GM19035 (cell line): ENCODE measurements around the gene PTPRM.

Source experiments
- ATAC-seq: cut with Tn5 transposase; IDR thresholded peaks from one replicate; pipeline ENCODE4 v1.9.1; 2021; ENCODE audit not compliant: unreplicated experiment

PTPRM gene

DNA sequence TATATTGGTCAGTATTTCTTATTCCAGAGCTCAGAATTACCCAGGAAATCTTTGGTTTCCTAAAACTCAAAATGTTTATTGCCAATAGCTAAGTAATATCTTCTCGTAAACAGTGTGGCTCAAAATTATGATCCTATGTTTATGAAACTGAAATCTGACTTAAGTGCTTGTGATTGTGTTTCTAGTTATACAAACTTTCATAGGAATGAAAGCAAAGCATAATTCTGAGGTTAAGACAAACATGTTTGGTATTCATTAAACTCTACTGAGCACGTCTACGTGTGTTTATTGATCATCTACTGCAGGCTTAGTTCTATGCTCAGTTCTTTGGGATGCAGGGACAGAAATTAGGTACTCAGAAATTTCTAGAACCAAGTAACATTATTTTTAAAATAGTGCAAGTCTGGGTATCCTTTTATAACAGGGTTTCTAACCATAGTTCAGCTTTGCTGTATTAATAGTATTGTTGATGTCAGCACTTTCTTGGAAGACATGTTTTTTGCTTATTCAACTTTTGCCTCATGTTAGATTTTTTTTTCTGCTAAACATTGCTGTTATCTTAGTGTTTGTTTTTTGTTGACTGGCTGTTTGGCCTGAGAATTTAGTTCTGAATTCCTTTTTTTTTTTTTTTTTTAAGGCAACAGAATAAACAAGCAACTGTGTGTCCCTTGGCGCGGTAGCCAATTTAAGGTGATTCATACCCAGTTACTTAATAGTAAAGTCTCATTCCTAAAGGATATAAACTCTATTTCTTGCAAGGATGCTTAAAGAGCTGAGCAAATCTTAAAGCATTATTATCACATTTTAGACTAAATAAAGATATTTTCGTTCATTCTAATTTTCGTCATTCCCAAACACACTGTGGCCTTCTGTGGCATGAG lies 31.3 kb downstream of the PTPRM start:
- no peak for ATAC-seq

DNA sequence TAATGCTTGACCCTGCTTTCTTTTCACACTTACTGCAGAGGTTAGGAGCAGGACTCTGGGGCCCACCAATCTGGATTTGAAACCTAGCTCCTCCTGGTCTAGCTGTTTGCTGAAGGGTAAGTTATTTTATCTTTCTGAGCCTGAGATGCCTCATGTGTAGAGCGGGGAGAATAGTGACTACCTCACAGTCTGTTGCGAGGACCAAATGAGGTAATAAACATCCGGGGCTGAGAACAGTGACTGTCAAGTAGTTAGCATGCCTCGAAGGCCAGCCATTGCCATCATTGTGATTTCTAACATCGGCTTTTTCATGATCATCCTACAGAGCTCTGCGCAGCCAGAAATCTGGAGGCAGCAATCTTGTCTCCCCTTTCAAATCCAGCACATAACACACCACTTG lies 32.9 kb downstream of the PTPRM start:
- ATAC-seq: no peak

DNA sequence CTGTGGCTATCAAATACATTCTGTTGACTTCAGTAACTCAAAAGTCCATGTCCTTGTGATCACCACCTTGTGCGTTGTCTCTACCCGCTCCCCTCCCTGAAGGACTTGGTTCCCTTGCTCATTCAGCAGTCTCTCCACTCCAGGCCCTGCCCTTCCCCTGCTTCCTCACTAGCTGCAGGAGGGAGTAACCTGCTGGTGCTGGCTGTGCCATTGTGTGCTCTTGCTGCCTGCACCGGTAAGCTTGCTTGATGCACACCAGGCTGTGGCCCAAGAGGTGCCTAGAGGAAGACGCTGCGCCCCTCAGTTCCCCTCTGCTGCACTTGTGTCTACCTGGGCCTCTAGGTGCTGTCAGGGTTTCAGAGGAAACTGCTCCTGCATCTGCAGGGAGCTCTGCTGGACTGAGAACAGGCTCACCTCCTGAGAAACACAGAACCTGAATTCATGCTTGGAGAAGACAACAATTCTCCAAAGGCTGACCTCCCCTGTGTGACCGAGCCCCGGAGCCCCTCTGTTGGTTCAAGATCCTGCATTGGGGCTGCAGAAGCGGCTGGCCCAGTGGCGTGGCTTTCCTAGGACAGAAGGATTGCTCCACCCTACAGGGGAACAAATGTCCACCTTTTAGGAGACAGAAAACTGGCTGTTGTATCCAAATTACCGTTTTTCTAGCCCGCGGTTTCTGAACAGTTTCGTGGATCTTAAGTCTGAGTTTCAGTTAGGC lies 33.6 kb downstream of the PTPRM start:
- no peak for ATAC-seq

DNA sequence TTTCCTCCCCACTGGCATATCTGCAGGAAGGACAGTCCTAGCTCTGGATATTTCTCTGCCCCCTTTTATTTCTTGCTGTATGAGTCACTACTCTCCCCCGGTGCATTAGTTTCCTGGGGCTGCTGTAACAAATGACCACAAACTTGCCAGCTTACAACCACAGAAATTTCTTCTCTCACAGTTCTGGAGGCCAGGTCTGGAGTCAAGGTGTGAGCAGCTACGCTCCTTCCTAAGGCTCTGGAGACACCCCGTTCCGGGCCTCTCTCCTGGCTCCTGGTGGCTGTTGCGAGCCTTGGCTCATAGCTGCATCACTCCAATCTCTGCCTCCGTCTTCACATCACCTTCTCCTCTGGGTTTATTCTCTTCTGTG lies 34.1 kb downstream of the PTPRM start:
- ATAC-seq: no peak

DNA sequence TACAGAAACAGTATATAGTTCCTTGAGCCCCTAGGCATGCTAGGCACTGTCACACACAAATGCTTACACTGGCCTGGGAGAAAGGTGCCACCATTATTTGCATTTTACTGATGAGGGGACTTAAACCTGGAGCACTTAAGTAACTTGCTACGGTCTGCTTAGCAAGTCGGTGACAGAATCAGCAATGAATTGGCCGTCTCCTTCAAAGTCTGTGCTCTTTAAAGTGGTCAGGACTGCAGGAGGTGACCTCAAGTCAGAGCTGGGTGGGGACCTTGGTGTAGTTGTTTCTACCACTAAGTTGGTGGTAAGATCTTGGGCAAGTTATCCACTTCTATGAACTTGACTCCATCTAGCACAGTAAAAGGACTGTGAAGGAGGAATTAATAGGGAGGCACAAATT lies 34.8 kb downstream of the PTPRM start:
- ATAC-seq: no peak

DNA sequence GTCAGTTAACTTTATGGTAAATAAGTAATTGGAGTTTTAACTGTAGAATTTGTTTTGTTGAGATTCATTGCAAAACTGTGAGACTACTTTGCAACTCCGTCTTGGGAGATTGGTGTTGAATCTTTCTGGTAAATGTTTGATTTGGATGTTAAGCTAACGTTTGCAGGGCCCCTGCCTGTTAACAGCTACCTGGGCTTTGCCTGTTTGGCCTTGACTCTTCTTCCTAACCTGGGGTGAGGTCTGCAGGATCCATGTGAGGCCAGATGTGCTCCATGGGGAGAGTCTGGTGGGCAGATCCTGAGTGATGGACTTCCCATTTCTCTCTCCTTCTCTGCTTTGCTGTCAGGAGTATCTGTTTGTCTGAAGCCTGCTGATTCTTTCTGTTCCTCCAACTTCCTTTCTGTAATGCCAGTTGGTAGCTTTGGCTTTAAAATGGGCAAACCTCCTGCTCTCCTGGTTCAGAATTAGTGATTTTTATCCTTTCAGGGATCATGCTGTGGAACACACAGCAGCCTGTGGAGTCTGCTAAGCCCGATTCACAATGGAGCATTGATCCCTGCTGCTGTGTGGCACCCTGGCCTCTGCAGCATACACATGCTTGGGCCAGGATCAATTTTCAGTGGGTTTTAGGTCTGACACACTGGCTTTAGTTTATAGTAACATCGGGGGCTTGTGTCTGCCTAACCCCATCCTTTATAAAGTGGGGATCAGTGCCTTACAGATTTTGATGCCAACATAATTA lies 36.3 kb downstream of the PTPRM start:
- ATAC-seq: no peak

DNA sequence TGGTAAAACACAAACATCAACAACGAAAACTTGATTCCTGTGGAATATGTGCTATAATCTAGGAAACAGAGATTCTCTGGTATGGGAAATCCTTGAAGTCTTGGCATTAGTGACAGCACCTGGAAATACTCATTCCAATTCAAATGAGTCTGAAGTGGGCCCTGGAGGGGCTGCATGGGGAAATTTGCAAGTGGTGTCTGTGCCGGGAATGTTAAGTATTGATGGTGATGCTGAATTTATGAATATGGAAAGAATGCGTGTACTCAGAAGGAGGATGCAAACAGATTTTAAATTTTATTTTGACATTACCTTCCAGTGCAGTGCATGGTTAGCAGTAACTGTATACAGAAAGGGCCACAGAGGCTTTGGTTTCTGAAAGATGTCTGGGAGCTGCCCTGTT lies 37.2 kb downstream of the PTPRM start:
- ATAC-seq: no peak

DNA sequence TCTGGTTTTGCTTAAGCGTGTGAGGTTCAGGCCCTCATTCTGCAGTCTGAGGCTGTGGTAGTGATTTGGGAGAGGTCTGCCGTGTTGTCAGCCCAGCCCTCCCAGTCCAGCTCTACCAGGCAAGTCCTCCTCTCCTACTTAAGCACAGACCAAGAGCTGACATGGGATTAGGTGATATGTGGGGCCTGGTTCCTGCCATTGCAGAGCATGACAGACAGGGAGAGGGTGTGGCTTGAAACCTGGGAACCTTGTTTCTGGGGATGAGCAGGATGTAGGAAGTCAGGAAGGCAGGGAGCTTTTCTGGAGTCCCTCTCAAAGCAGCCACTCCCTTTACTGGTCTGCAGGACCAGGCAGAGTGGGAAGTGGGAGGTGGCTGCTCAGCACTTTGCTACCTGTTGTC lies 38.6 kb downstream of the PTPRM start:
- no peak for ATAC-seq

DNA sequence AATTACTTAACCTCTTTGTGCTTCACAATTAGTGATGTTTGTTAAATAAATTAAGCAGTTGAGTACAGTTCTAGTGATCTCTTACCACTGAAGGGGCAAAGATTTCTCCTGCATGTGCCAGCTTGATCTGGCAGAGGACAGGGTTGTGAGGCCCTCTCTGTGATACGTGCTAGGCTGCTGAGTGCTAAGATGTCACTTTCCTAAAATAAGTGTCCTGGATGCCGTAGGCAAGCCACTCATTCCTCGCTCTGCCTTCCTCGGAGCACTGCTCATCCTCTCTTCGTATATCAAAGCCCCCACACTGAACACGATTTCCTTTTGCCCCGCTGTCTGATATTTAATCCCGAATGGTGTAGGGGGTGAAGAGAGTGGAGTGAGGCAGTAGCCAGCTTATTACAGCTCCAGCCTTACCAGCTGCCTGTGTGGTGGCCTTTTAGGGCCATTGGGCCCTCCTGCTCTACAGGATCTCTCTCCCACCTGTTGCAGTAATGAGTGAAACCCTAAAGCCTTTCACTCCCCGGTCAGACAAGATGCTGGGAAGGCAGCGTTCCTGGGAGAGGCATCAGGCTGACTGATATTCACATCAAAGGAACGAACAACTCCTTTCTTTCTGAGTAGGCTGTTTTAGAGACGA lies 40.5 kb downstream of the PTPRM start:
- ATAC-seq: no peak

DNA sequence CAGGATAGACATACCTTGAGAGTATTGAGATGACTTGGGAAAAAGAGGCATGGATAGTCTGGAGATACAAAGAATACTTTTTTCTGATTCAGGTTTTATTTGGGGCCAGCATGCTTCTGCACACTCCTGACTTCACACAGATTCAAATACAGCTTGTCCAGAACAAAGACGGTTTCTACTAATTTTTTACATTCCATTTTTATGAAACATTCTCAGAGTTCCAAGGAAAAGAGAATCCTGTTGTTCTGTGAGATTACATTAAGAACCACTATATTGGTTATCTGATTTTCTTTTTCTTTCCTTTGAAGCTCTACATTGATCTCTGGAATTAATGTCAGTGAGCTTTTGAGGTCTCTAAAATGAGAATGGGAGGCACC lies 41.0 kb downstream of the PTPRM start:
- no peak for ATAC-seq

DNA sequence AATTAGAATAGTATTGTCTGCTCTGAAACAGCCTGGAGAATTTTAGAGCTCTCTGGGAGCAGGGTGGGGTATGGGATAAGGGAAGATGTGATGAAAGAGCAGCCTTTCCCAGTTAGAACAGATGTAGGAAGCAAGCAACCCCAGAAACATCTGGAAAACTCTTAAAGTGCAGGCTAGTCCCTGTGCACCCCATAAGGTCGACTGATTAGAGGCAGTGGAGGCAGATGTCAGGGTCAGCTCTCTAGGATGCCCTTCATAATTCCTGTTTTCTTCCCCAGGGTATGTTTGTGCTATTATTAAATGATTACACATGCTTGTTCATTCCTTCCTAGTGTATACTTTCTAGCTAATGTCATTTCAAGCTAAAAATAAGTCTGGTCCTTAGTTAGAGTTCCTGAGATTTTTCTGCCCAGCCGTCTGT lies 41.7 kb downstream of the PTPRM start:
- ATAC-seq: no peak

DNA sequence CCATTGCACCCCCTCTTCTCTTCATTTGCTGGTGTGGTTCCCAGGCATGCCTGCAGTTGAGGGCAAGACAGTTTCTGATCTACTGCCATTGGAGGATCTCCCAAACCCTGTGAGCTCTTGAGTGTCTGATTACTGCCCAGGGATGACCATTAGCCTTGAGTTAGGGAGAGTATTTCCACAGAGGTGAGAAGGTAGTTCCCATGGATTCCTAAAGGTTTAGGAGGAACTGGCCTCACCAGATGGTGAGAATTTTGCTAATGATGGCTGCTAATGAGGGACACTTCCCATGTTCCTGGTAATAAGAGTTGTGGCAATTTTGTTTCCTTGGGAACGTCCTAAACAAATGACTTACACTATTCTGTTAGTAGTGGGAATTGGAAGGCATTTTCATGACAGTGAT lies 42.5 kb downstream of the PTPRM start:
- ATAC-seq: no peak

DNA sequence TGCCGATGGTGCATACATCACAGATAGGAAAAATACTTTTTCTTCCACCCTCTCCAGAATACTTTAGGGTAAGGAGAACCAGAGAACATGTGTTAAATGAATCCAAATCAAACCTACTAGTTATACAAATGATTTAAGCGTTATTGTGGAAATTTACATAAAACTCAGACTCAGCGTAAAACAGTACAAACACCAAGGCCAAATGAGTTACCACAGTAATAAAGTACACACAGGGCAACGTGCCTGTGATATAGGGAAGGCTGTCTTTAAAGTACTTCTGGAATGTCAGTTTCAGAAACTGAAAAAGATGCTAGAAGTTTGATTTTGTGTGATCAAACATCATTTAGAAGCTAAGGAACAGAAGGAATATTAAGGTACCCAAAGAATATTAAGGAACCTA lies 46.9 kb downstream of the PTPRM start:
- no peak for ATAC-seq

DNA sequence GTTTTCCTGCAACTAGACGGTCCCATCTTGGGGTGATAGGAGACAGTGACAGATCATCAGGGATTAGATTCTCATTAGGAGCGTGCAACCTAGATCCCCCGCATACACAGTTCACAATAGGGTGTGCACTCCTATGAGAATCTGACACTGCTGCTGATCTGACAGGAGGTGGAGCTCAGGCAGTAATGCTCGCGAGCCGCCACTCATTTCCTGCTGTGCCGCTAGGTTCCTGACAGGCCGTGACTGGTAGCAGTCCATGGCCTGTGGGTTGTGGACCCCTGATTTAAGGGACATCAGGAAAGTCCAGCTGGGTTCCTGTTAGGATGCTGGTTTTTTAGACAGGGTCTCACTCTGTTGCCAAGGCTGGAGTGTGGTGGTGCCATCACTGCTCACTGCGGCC lies 48.7 kb downstream of the PTPRM start:
- no peak for ATAC-seq

DNA sequence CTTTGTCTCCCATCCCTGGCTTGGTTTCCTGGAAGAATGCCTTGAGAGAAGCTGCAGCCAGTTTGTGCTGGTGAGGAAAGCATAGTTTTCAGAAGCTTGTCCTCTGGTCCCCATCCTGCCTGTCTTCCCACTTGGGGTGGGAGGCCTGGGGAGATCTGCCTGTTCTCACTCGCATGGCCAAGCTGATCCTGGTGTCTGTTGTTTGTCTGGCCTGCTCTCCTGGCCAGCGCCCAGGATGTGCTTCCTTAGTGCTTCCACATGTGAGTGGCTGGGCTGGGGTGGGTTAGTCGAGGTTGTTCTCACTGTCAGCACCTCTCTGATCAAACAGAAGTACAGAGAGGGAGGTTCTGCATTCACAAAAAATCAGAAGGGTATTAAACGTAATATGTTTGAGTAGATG lies 49.5 kb downstream of the PTPRM start:
- no peak for ATAC-seq

DNA sequence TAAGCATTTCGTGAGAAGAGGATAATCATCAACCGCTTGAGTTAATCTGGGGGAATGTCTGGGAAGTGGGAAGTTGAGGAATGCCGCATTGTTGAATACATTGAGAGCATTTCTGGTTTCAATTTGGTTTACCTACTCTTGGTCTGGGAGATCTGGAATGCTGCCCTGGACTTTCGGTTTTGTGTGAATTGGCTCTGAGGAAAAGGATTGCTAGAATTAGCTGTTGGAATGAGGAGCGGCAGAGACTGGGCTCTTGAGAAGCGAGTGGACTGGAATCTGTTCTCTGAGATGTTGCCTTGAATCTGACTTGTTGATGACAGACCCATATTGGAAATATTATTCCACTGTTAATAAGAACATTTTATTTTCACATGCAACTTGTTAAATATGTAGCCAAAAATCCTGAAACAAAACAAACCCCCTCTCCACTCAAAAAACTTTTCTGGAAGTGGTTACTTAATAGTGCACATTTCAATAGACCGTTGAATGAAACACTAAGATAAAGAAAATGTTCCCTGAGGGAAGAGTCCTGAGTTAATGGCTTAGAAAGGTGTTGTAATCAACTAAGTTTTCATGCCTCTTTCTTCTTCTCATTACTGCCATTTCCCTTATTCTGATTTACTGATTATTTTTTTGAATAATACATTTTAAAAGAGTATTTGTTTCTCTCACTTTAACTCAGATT lies 50.8 kb downstream of the PTPRM start:
- no peak for ATAC-seq

DNA sequence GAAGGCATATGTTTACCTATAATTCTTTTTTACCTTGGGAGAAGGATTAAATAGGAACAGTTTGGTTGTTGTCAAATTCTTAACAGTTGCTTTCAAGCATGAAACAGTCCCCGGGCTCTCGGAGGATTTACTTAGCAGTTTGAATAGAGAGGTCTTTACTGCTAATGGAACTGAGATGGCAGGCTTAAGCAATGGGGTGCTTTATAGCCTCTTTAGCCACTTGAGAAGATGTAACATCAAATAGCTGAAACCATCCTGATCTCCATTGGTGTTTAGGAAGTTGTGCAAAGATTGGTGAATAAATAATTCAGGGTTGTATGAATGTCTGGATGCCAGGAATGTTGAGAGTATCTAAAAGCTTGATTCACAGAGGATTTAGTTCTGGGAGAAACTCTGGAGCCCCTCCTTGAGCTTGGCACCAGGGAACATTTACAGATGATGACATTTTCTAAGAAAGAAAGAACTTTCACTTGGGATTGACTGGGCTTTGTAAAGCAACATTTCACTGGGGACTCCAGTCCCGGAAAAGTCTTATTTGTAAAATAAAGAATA lies 51.9 kb downstream of the PTPRM start:
- no peak for ATAC-seq

DNA sequence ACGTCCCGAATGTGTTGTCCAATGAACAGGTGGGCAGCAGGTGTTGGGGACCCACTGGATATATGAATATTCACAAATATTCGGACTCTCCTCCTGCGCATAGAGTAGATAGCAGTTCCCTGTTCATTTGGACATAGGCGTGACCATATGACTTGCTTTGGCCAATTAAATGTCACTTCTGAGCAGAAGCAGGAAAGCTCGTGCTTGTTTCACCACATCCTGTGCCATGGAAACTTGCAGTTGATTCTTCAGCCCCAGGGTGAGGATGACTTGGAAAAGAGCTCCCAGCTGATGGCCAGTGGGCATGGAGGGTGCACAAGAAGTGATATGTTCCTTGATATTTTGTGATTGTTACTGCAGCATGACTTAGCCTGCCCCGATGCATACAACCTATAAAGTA lies 52.6 kb downstream of the PTPRM start:
- ATAC-seq: no peak

DNA sequence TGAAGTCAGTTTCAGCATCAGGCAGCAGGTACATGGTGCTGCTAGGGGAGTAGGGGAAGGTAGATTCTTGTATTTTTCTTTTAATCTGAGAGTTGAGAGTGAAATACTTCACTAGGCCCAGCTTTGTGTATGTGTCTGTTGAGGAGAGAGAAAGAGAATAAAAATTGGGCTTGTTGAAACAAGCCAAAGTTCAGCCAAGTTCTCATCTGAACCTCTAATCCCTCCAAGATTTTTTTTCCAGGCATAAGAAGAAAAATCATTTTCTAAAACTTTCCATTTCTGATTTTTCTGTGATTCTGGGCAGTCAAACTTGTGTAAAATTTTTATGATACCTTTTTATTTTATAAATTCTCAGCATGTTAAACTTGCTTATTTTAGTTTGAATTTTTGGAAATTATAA lies 55.6 kb downstream of the PTPRM start:
- ATAC-seq: no peak

DNA sequence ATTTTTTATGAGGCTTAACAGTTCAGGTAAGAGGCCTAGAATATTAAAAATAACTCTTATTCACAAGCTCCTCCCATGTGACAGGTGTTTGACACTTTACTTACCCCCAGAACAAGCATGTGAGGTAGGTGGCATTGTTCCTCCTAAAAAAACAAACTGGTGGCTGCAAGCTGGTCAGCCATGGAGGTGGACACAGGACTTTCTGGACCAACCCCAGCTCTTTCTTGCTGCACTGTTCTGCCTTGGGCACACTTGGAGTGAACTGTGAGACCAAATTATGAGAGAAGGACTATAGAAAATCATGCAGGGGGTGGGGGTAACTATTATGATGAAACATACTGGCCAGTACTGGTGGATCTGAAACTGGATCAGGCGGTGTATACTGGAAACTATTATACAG lies 56.6 kb downstream of the PTPRM start:
- ATAC-seq: no peak

DNA sequence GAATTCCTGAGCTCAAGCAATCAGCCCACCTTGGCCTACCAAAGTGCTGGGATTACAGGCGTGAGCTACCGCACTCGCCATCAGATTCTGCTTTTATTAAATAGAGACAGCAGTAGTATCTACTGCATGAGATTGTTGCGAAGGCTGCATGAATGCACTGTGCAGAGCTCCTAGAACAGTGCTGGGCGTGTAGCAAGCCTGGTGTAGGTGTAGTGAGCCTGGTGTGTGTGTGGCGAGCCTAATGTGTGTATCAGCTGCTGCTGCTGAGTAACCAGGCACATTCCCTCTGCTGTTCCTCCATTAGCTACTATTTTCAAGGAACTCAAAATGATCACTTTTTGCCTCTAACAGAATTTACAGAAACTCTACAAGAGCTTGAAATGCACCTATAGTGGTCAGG lies 57.6 kb downstream of the PTPRM start:
- no peak for ATAC-seq
